ENCODE data around the gene HEBP1. TPM values are rescaled to one million over a fixed set of nuclear protein-coding genes. Genes with fewer than 3 reads are reported as not detected.

The HEBP1 gene
- total and polyA plus RNA-seq, 4 donors: 40.5 to 62.7 (median 53.7) TPM

DNA sequence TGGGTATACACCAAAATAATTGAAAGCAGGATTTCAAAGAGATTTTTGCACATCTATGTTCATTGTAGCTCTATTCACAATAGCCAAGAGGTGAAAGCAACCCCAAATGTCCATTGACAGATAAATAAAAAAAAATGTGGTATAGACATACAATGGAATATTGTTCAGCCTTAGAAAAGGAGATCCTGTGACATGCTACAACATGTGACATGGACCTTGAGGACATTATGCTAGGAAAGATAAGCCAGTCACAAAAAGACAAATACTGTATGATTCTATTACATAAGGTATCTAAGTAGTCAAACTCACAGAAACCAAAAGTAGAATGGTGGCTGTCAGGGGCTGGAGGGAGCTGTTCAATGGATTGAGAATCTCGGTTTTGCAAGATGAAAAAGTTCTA, 60.2 kb downstream of the HEBP1 start:
- no peak for ATAC-seq (ENCODE audit: insufficient read depth, low FRiP score)
- DNase-seq: no peak
- 76 to 84% methylated on average over 1 of the region's 1 CpG for WGBS, 2 donors

GRCh38 chr12:12938541-12938940, 61.5 kb downstream of the HEBP1 start:
- Histone ChIP-seq H3K27ac (ENCODE audit: low read depth in 1 of 2, low read length in 1 of 2) (no peak overlapping the region), H3K4me3 (no peak overlapping the region), H3K9ac (ENCODE audit: insufficient read depth in 1 of 2, low read length in 2 of 2) (no peak overlapping the region), H3K4me1 (ENCODE audit: control insufficient read depth in 5 of 5, insufficient read depth in 5 of 5, low read length in 5 of 5) (no peaks in the 10 kb centered on the region), H3K36me3 (ENCODE audit: control insufficient read depth in 4 of 4, insufficient read depth in 4 of 4, low read length in 4 of 4) (no peaks in the 10 kb centered on the region), H3K9me3 (ENCODE audit: control insufficient read depth in 4 of 4, insufficient read depth in 3 of 4, low read length in 3 of 4) (no peaks in the 10 kb centered on the region), H3K27me3 (ENCODE audit: control insufficient read depth in 3 of 3, insufficient read depth in 3 of 3, low read length in 2 of 3) (no peaks in the 10 kb centered on the region)
- 83 to 88% methylated on average over 5 of the region's 5 CpGs for WGBS, 2 donors
- DNase-seq: no peak
- no peak for TF ChIP-seq CTCF (IDR thresholded peaks at IDR 0.05; ENCODE audit: control extremely low read depth, extremely low read depth)
- ATAC-seq (ENCODE audit: insufficient read depth, low FRiP score): no peak

More for the DNA sequence above, 60.2 kb downstream of the HEBP1 start:
- Histone ChIP-seq H3K9ac (ENCODE audit: insufficient read depth in 1 of 2, low read length in 2 of 2) (no peak overlapping the region), H3K27ac (ENCODE audit: low read depth in 1 of 2, low read length in 1 of 2) (no peak overlapping the region), H3K36me3 (ENCODE audit: control insufficient read depth in 4 of 4, insufficient read depth in 4 of 4, low read length in 4 of 4) (no peaks in the 10 kb centered on the region), H3K9me3 (ENCODE audit: control insufficient read depth in 4 of 4, insufficient read depth in 3 of 4, low read length in 3 of 4) (no peaks in the 10 kb centered on the region), H3K4me3 (no peak overlapping the region), H3K27me3 (ENCODE audit: control insufficient read depth in 3 of 3, insufficient read depth in 3 of 3, low read length in 2 of 3) (no peaks in the 10 kb centered on the region), H3K4me1 (ENCODE audit: control insufficient read depth in 5 of 5, insufficient read depth in 5 of 5, low read length in 5 of 5) (peaks cover 0 to 2% (median 0%) of the 10 kb centered on the region in 5 donors)
- no peak for TF ChIP-seq CTCF (IDR thresholded peaks at IDR 0.05; ENCODE audit: control extremely low read depth, extremely low read depth)

- 94 to 97% methylated on average over 11 of the region's 11 CpGs for WGBS, 2 donors
- no peak overlapping the region for H3K9ac ChIP-seq (ENCODE audit: insufficient read depth in 1 of 2, low read length in 2 of 2)
- DNase-seq (no peak), ATAC-seq (ENCODE audit: insufficient read depth, low FRiP score) (no peak)
- H3K36me3 ChIP-seq (ENCODE audit: control insufficient read depth in 4 of 4, insufficient read depth in 4 of 4, low read length in 4 of 4): no peaks in the 10 kb centered on the region
- no peak overlapping the region for H3K27ac ChIP-seq (ENCODE audit: low read depth in 1 of 2, low read length in 1 of 2)
- no peaks in the 10 kb centered on the region for H3K9me3 ChIP-seq (ENCODE audit: control insufficient read depth in 4 of 4, insufficient read depth in 3 of 4, low read length in 3 of 4)
- no peak overlapping the region for H3K4me3 ChIP-seq
- no peaks in the 10 kb centered on the region for H3K4me1 ChIP-seq (ENCODE audit: control insufficient read depth in 5 of 5, insufficient read depth in 5 of 5, low read length in 5 of 5)
- H3K27me3 ChIP-seq (ENCODE audit: control insufficient read depth in 3 of 3, insufficient read depth in 3 of 3, low read length in 2 of 3): no peaks in the 10 kb centered on the region
- TF ChIP-seq CTCF (IDR thresholded peaks at IDR 0.05; ENCODE audit: control extremely low read depth, extremely low read depth): no peak
Observed at GRCh38 chr12:12936983-12937491, 63.0 kb downstream of the HEBP1 start.

GRCh38 chr12:12934556-12934955, 65.5 kb downstream of the HEBP1 start:
- no peak for TF ChIP-seq CTCF (IDR thresholded peaks at IDR 0.05; ENCODE audit: control extremely low read depth, extremely low read depth)
- DNase-seq (no peak), ATAC-seq (ENCODE audit: insufficient read depth, low FRiP score) (no peak)
- H3K36me3 ChIP-seq (ENCODE audit: control insufficient read depth in 4 of 4, insufficient read depth in 4 of 4, low read length in 4 of 4): no peaks in the 10 kb centered on the region
- H3K4me1 ChIP-seq (ENCODE audit: control insufficient read depth in 5 of 5, insufficient read depth in 5 of 5, low read length in 5 of 5): no peaks in the 10 kb centered on the region
- no peak overlapping the region for H3K9ac ChIP-seq (ENCODE audit: insufficient read depth in 1 of 2, low read length in 2 of 2)
- H3K27ac ChIP-seq (ENCODE audit: low read depth in 1 of 2, low read length in 1 of 2): no peak overlapping the region
- no peak overlapping the region for H3K4me3 ChIP-seq
- H3K9me3 ChIP-seq (ENCODE audit: control insufficient read depth in 4 of 4, insufficient read depth in 3 of 4, low read length in 3 of 4): no peaks in the 10 kb centered on the region
- 71 to 82% methylated on average over 8 of the region's 8 CpGs for WGBS, 2 donors
- no peaks in the 10 kb centered on the region for H3K27me3 ChIP-seq (ENCODE audit: control insufficient read depth in 3 of 3, insufficient read depth in 3 of 3, low read length in 2 of 3)
